Esophagus squamous epithelium (tissue), 4 donors: Measurements from ENCODE around the gene PDE6B.

Source experiments
- POLR2A ChIP-seq, 4 donors: fragments of 450-650 bp; IDR thresholded peaks; one replicate each; pipeline ENCODE4 v1.6.1; 2017; ENCODE audit warnings: antibody characterized with exemption in 4 of 4, mild to moderate bottlenecking in 4 of 4, moderate library complexity in 3 of 4
- TF ChIP-seq, protein P1 (sequence below), 6 experiments: fragments of 450-650 bp in 4 of 6; fragments of 200-600 bp in 2 of 6; sonication (generic) in 2 of 6; IDR thresholded peaks; one replicate each; pipeline ENCODE4 v1.5.1; 2016 to 2019; ENCODE audit warnings: antibody characterized with exemption in 6 of 6, mild to moderate bottlenecking in 4 of 6, moderate library complexity in 4 of 6

DNA sequence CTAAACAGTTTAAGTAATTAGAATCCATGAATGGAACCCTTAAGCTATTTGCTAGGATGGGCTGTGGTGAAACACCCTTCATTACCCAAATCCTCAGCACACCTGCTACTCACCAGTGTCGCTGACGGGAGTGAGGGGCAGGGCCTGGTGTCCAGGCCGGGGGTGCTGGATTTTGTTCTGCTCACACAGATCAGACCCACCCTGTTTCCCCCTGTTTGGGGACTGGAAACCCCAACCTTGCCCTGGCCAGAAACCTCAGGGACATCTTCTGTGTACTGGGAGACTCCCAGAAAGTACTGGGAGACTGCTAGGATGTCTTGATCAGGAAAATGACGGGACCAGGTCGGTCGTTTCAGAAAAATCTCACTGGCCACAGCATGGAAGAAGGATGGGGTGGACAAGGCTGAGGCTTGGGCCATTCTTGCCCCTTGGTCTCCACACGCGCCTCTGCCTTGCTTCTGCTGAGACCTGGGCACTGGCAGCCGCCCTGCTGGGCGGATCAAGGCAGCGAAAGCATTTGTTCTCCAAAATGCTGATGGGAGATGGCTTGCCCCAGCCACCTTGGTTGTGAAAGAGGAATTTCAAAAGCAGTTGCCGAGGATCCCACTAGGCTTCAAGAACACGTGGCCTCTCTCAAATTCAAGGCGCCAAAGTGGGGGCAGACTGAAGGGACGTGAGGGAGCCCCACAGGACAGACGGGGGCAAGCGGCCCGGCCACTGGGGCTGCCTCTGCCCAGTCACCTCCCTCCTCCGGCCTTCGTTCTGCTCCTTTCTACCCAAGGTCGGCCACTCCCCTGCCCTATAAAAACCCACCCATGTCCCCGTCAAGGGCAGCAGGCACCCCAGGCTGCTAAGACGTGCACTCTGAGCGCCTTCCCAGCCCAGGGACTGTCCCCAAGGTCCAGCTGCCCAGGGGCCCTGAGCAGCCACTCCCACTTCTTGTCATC is 23.5 kb upstream of the PDE6B start:
- TF ChIP-seq, protein P1, sequence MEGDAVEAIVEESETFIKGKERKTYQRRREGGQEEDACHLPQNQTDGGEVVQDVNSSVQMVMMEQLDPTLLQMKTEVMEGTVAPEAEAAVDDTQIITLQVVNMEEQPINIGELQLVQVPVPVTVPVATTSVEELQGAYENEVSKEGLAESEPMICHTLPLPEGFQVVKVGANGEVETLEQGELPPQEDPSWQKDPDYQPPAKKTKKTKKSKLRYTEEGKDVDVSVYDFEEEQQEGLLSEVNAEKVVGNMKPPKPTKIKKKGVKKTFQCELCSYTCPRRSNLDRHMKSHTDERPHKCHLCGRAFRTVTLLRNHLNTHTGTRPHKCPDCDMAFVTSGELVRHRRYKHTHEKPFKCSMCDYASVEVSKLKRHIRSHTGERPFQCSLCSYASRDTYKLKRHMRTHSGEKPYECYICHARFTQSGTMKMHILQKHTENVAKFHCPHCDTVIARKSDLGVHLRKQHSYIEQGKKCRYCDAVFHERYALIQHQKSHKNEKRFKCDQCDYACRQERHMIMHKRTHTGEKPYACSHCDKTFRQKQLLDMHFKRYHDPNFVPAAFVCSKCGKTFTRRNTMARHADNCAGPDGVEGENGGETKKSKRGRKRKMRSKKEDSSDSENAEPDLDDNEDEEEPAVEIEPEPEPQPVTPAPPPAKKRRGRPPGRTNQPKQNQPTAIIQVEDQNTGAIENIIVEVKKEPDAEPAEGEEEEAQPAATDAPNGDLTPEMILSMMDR (IDR thresholded peaks at IDR 0.05) = no peak
- TF ChIP-seq POLR2A (IDR thresholded peaks at IDR 0.05) = no peak
